ENCODE results near the gene SLC7A1.

The SLC7A1 gene

DNA sequence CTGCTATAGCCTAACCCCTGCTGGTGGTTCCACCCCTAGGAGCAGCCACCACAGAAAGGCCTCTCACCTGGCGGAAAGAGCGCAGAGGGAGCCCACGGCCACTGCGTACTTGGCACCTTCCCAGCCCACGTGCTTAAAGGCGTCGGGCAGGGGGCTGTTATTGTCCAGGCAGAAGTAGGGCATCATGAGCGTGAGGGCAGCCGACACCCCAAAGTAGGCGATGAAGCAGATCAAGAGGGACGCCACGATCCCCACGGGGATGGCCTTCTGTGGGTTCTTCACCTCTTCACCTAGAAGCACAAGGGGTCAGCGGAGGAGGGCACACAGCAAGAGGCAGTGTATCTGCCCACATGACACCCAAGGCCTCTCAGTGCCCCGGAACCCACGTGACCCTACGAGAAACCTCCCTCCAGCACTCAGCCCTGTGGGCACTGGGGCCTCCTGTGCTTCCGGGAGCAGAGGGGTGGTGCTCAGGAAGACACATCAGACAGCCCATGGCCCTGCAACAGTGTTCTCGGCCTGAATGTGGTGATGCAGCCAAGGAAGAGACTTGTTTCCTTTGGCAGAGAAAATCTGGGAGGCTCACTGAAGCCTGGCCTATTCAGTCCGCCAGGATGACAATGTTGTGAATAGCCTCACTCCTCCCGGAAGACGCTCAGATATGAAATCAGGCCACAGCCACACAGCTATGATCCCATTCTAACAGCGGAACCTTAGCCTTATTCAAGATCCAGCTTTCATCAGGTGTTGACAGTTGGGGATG is 72.1 kb downstream of the SLC7A1 start:
- H3K79me2 ChIP-seq (ENCODE audit: control insufficient read depth, low read length) = no peaks in the 10 kb centered on the region
- no peak overlapping the region for H3K4me3 ChIP-seq (ENCODE audit: low read length)
- peaks cover 4% of the 10 kb centered on the region; the same call in 1 of the 2 replicates for H4K20me1 ChIP-seq (ENCODE audit: control insufficient read depth, insufficient read depth, low read depth, low read length)
- H3K27ac ChIP-seq (ENCODE audit: low read depth, low read length) = no peak overlapping the region
- H3K4me1 ChIP-seq (ENCODE audit: control insufficient read depth, low read length) = no peaks in the 10 kb centered on the region
- TF ChIP-seq, protein P1, sequence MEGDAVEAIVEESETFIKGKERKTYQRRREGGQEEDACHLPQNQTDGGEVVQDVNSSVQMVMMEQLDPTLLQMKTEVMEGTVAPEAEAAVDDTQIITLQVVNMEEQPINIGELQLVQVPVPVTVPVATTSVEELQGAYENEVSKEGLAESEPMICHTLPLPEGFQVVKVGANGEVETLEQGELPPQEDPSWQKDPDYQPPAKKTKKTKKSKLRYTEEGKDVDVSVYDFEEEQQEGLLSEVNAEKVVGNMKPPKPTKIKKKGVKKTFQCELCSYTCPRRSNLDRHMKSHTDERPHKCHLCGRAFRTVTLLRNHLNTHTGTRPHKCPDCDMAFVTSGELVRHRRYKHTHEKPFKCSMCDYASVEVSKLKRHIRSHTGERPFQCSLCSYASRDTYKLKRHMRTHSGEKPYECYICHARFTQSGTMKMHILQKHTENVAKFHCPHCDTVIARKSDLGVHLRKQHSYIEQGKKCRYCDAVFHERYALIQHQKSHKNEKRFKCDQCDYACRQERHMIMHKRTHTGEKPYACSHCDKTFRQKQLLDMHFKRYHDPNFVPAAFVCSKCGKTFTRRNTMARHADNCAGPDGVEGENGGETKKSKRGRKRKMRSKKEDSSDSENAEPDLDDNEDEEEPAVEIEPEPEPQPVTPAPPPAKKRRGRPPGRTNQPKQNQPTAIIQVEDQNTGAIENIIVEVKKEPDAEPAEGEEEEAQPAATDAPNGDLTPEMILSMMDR (IDR thresholded peaks at IDR 0.05; ENCODE audit: low read depth, low read length, poor library complexity, severe bottlenecking) = no peak
- no peak for TF ChIP-seq EZH2phosphoT487 (IDR thresholded peaks at IDR 0.05; ENCODE audit: borderline replicate concordance, low read length)
- no peaks in the 10 kb centered on the region for H3K27me3 ChIP-seq (ENCODE audit: control insufficient read depth, low read length)
- H3K36me3 ChIP-seq (ENCODE audit: control insufficient read depth, low read length) = peaks cover 95% of the 10 kb centered on the region
- no peaks in the 10 kb centered on the region for H3K9me3 ChIP-seq (ENCODE audit: control insufficient read depth, insufficient read depth, low read length)
- H3K4me2 ChIP-seq (ENCODE audit: low read length) = no peak overlapping the region
- no peaks in the 10 kb centered on the region for H3F3A ChIP-seq (ENCODE audit: control insufficient read depth, insufficient read depth)
- H3K9me2 ChIP-seq (replicated peaks; ENCODE audit: control insufficient read depth, low read length) = no peaks in the 10 kb centered on the region

DNA sequence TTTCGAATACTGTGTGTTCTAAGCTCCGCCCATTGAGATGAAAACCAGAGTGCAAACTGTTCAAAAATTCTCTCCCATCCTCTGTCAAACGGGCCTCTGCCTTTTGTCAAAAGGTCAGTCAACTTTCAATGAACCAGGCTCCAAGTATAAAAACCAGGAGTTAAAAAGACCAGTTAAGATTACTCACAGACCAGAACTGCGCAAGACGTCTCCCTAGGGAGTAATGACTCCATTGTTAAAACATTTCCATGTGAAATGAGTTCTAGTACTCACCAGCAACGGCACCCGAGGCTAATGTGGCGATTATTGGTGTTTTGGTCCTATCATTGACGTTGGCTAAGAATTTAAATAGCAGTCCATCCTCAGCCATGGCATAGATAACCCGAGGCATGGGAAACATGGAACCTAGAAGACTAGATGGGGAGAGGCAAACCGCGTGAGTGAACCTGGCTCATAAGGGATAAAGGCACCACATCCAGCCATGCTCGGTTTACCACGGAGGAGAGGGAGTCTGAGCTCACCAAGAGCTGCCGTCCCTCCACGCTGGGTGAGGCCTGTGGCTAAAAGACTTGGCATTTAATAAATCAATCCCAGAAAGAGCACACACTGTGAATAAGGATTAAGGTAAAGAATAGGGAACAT is 73.3 kb downstream of the SLC7A1 start:
- H3K9me2 ChIP-seq (replicated peaks; ENCODE audit: control insufficient read depth, low read length) = no peaks in the 10 kb centered on the region
- H3K4me1 ChIP-seq (ENCODE audit: control insufficient read depth, low read length) = no peaks in the 10 kb centered on the region
- no peaks in the 10 kb centered on the region for H3K79me2 ChIP-seq (ENCODE audit: control insufficient read depth, low read length)
- H4K20me1 ChIP-seq (ENCODE audit: control insufficient read depth, insufficient read depth, low read depth, low read length) = no peaks in the 10 kb centered on the region
- H3K9me3 ChIP-seq (ENCODE audit: control insufficient read depth, insufficient read depth, low read length) = no peaks in the 10 kb centered on the region
- peaks cover 95% of the 10 kb centered on the region for H3K36me3 ChIP-seq (ENCODE audit: control insufficient read depth, low read length)
- no peak overlapping the region for H3K27ac ChIP-seq (ENCODE audit: low read depth, low read length)
- no peak overlapping the region for H3K4me2 ChIP-seq (ENCODE audit: low read length)
- H3K27me3 ChIP-seq (ENCODE audit: control insufficient read depth, low read length) = no peaks in the 10 kb centered on the region
- no peak overlapping the region for H3K4me3 ChIP-seq (ENCODE audit: low read length)
- TF ChIP-seq, protein P1 (IDR thresholded peaks at IDR 0.05; ENCODE audit: low read depth, low read length, poor library complexity, severe bottlenecking) = no peak
- no peak for TF ChIP-seq EZH2phosphoT487 (IDR thresholded peaks at IDR 0.05; ENCODE audit: borderline replicate concordance, low read length)
- no peaks in the 10 kb centered on the region for H3F3A ChIP-seq (ENCODE audit: control insufficient read depth, insufficient read depth)

DNA sequence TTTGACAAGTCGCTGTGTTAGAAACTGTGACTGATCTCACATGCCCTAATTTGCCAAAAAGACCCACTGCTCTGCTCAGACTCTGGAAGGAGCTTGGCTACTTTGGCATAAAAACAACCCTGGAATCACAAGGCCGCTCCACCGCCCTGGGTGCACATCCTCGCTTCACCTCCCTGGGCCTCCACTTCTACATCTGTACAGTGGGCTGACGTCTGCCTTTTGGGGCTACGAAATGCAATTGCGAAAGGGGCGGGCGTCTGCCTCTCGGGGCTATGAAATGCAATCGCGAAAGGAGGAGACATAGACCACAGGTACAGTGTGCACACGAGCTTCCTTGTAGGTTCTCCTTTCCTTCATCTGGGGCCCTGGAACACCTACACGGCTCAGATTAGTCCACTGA is 74.2 kb downstream of the SLC7A1 start:
- no peaks in the 10 kb centered on the region for H3K79me2 ChIP-seq (ENCODE audit: control insufficient read depth, low read length)

More for the DNA sequence above, 74.2 kb downstream of the SLC7A1 start:
- Histone ChIP-seq H3K9me2 (replicated peaks; ENCODE audit: control insufficient read depth, low read length) (no peaks in the 10 kb centered on the region), H3K4me2 (ENCODE audit: low read length) (no peak overlapping the region), H3K27ac (ENCODE audit: low read depth, low read length) (no peak overlapping the region), H3K4me1 (ENCODE audit: control insufficient read depth, low read length) (no peaks in the 10 kb centered on the region), H3K27me3 (ENCODE audit: control insufficient read depth, low read length) (no peaks in the 10 kb centered on the region), H3K4me3 (ENCODE audit: low read length) (no peak overlapping the region), H4K20me1 (ENCODE audit: control insufficient read depth, insufficient read depth, low read depth, low read length) (no peaks in the 10 kb centered on the region), H3K9me3 (ENCODE audit: control insufficient read depth, insufficient read depth, low read length) (no peaks in the 10 kb centered on the region), H3F3A (ENCODE audit: control insufficient read depth, insufficient read depth) (no peaks in the 10 kb centered on the region), H3K36me3 (ENCODE audit: control insufficient read depth, low read length) (peaks cover 98% of the 10 kb centered on the region)
- TF ChIP-seq, protein P1 (IDR thresholded peaks at IDR 0.05; ENCODE audit: low read depth, low read length, poor library complexity, severe bottlenecking) = no peak
- no peak for TF ChIP-seq EZH2phosphoT487 (IDR thresholded peaks at IDR 0.05; ENCODE audit: borderline replicate concordance, low read length)

Measured in DOHH2 (cell line).